Germinal center (tissue), 1 donor: Measurements from ENCODE around the gene SH3RF3.

Source experiments
- DNase-seq: peaks from one replicate; pipeline ENCODE4 v3.0.0; 2012; ENCODE audit warnings: mixed read lengths, low spot score

The SH3RF3 gene

DNA sequence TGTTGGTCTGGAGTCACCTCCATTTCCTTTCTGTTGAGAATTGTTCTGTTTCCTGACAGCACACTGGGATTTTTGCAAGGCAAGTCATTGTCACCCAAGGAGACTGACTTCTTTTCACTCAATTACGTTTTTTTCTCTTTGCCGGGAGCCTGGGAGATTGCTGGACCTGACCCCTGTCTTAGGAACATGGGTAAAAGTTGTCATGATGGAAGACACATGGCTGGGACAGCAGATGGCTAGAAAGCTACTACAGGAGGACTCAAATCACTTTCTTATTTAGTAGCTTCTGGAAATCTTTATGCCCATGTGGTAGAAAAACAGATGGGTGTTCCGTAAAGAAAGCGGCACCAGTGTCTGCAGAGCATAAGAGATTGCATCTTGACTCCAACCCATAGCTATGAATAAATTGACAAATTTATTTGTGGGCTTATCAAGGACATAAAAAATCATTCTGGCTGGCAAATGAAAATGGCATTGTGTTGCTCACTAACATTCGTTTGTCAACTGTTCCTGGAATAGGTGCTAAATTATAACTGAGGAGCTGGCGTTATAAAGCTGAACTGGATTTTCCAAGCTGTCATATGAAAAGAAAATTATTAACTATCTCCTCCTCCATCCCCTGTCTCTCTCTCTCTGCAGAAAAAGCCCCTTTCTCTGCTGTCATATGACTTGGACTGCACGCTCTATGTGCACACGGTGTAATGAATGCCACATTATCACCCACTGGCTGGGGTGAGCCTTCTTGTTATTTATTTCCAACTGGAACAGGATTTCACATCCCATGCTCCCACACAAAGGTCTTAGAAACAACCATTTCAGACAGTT lies 159.8 kb downstream of the SH3RF3 start:
- DNase-seq, result no peak

GRCh38 chr2:109289504-109290222 lies 160.7 kb downstream of the SH3RF3 start:
- no peak for DNase-seq

DNA sequence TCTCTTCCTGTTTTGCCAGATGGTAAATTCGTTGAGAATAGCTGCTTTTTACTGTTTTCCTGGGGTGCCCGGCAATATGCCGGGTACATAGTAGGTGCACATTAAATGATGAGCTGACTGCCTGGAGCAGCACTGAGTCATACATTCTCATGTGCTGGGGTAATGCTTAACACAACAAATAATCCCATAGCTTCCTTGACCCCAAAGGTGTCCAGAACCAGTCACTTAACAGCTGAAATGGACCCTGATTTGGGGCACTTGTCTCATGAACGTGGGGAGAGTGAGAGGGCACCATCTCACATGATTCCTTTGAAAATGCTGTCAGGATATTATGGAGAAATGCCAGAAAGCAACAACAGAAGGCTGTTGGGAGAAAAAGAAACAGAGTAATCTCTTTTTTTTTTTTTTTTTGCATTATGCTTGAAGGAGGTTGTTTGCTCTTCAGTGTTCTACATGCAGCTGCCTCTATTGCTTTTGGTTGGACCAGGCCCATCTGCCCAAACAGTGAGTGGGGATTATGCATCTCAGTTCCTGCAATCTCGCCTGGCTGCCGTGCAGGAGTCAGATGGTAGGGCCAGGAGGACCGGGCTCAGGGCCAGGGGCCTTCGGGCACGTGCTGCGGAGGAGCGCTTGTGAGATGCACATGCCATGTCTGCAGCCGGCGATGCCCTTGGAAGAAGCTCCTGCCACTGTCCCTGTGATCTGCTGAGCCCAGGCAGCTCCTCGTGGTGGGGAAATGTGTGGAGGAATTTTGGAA lies 162.1 kb downstream of the SH3RF3 start:
- DNase-seq, result no peak

- no peak for DNase-seq
Measured at GRCh38 chr2:109292386-109292785, 163.4 kb downstream of the SH3RF3 start.

GRCh38 chr2:109293663-109294062 lies 164.7 kb downstream of the SH3RF3 start:
- no peak for DNase-seq

DNA sequence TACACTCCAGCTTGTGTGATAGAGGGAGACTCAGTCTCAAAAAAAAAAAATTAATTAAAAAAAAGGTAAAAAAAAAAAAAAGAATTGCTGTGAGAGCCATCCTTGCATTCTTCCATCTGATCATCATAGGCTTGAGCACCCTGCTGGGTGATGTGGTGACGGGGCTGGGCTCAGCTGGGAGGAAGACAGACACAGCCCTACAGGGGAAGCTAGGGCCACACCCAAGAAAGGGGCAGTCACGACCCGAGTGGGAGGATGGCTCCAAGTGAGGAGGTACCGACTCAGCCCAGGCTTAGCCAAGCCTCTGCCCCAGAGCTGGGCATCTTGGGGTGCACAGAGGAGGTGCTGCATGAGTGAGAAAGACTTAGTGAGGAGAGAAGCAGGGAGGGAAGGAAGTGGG lies 165.5 kb downstream of the SH3RF3 start:
- DNase-seq, result no peak

DNA sequence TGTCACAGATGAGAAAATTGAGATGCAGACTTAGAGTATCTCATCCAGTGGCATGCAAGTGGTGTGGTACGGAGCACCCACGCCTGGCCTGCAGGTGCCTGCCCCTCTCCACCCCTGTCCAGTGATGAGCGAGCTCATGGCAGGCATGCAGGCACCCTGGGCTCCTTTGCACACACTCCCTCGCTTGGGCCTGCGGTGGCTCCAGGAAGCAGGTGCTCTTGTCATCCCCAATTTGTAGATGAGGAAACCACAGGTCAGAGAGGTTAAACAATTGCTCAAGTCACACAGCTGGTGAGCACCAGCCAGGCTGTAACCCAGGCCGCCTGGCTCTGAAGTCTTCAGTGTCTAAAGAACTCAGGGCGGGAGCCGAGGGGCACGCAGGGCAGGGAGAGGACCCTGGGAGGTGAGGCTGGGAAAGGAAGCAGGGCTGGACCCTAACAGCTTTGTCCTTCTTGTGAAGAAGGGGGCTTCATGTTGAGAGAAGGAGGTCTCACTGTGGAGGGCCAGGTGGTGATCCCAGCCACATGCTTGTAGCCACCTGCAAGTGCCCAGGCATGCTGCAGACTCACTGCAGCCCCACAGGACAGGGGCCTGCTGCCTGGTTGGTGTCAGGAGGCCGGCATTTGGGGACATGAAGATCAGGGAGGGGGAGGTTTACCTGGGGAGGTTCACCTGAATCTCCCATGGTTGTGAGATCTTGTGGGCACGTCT lies 166.2 kb downstream of the SH3RF3 start:
- DNase-seq, result no peak

DNA sequence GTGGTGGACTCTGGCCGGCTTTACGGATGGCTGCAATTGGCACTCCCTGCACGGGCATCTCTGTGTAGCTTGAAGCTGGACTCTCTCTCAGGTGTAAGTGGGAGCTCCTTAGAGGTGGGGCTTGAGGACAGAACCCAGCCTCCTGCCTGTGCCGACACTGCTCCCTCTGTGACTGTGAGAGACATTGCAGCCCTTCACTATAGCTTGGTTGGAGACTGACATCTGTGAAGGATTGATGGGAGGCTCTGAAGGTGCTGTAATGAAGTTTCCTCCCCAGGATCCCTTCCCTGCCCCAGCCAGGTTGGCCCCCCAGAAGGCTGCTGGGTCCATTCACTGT lies 166.7 kb downstream of the SH3RF3 start:
- DNase-seq, result no peak

DNA sequence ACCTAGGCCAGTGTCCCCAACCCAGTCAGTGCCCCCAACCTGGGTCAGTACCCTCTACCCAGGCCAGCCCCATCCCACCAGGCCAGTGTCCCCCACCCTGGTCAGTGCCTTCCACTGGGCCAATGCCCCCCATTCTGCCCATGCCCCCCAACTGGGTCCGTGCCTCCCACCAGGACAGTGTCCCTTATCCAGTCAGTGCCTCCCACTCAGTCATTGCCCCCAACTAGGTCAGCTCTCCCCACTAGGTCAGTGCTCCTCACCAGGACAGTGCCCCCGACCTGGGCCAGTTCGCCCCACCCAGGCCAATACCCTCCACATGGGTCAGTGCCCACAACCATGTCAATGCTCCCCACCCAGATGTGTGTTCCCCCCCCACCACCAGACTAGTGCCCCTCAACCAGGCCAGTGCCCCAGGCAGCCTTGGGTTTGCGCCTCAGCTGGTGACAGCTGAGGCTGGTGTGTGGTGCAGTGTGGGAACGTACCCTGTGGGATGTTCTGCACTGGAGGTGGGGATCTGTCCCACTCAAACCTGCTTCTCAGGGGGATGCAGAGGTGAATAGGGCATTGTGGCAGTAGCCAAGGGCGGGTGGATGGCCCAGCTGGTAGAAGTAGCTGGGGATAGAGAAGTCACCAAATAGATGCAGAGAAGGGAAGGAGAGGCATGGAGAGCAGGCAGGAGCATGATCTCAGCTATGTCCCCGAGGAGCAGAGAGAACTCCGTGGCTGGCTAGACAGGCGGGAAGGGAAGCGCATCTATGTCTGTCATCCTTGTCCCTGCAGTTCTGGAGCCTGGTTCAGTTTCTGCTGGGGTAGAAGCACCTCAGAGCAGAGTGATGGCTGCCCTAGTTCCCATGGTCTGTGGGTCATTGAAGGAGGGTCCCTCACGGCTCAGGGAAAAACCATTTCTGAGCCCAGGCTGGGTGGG lies 168.8 kb downstream of the SH3RF3 start:
- DNase-seq, result no peak

GRCh38 chr2:109298851-109299250 lies 169.8 kb downstream of the SH3RF3 start:
- no peak for DNase-seq

DNA sequence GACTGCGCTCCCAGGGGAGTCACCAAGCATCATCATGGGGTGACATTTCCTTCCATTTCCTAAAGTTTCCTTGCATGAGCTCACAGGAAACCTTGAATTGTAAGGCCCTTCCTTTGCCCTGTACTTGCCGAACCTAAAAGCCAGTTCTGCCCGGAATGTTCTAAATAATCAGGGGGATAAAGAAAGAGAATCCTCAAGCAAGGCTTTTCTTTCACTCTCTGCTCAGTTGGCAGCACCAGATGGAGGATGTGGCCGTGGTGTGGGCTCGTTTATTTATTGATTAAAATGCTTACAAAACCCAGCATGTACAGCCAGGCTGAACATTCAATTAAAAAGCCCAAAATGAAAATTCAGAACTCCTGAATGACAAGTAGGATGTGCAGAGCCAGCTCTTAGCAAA lies 170.5 kb downstream of the SH3RF3 start:
- DNase-seq, result no peak

- no peak for DNase-seq
Measured at GRCh38 chr2:109300582-109300981, 171.6 kb downstream of the SH3RF3 start.

GRCh38 chr2:109301746-109302145 lies 172.7 kb downstream of the SH3RF3 start:
- DNase-seq, result no peak

GRCh38 chr2:109302319-109302718 lies 173.3 kb downstream of the SH3RF3 start:
- DNase-seq, result no peak

DNA sequence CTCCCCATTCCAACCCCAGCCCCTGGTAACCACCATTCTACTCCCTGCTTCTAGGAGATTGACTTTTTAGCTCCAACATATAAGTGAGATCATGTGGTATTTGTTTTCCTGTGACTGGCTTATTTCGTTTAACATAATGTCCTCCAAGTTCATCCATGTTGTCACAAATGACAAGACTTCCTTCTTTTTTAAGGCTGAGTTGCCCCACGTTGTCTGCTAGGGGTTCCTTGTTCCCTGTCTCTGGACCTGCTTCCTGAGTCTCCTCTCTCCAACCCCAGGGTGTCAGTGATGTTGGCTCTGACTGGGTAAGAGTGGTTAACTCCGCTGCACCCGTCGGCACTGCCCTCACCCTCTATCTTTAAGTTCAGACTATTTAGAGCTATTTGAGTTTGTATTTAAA lies 175.2 kb downstream of the SH3RF3 start:
- DNase-seq, result no peak

GRCh38 chr2:109304731-109305470 lies 175.9 kb downstream of the SH3RF3 start:
- DNase-seq, result no peak

DNA sequence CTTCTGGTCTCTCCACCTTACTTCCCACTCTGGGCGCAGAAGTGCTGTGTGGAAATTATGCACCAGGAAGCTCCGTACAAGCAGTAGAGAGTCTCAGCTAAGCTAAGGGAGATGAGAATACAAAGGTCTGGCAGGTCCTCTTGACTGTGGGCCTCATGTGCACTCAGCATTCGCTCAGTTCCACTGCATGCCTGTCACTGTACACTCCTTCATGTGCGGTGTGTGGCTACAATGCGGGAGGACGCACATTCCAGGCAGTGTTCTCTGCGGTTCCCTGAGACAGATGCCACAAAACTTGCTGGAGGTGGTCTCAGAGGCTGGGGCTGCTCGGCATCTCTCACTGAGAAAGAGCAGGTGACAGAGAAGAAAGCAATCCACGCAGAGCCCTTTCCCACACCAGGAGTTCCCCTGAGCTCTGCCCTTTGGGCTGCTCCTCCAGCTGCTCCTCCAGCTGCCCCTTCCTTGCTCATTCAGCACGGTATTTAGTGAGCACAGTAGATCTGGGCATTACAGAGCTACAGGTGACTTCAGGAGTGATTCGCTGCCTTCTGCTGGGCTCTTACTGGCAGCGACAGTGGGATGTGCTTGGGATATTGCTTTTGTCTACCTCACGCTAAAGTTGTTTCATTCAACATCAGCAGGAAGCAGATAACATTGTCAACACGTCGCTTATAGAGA lies 176.6 kb downstream of the SH3RF3 start:
- no peak for DNase-seq

DNA sequence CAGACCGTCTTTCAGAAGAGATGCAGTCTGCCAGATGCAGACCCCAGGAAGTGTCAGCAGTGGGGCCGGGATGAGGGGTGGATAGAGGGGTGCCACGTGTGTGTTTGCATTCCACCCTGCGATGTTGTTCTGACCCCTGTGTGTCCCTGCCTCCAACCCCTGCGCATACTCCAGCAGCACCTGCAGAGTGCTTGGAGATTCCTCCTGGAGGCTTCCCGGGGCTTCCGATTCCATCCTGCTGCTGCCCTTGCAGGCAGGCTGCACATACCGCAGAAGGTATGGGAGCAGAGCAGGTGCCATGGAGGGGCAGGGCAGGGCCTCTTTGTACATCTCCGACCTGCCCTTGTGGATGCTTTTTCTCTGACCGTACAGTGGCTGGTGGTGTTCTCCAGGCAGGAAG lies 177.2 kb downstream of the SH3RF3 start:
- DNase-seq, result no peak

DNA sequence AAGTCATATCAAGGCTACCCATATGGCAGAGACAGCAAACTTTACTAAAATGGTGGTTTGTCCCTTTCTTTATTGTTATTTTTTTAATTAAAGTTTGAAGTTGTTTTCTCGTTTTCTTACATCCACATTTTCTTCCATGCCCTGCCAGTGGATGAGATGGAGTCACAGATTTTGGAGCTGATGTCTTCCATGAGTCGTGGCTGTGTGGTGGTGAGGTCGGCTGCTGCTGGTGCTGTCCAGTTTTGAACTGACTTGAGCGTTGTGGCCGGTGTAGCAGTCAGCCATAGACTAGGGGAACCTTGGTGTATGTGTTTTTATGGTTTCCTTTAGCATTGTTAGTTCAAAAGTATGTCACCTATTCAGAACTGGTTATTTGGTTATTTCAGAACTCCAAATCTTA lies 182.8 kb downstream of the SH3RF3 start:
- no peak for DNase-seq

DNA sequence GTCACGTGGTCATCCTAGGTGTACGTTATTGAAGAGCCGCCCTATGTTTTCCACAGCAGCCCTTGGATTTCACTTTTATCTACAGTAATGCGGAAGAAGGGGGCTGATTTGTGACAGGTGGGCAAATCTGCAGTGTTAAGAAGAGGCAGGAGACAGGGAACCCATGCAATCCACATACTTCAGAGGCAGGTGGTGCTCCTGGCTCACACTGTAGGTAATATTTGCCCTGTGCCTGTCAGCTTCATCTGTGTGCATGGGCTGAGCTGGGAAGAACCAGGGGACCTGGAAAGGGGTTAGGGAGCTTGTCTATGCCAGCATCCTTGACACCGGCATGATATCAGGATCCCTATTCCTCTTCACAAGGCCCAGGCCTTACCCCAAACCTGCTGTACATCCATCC lies 183.9 kb downstream of the SH3RF3 start:
- no peak for DNase-seq
